NK-92 treated with Interleukin-12 subunit alpha and Interleukin-12 subunit beta, amount 100 ng/mL, for 24 hours (cell line): Measurements from ENCODE around the gene ICOSLG.
"Not testable (repeated sequence)": the region's sequence is repeated elsewhere in the genome, so short reads cannot be mapped to it uniquely, and the experiment has no call there.

ENCODE experiments used
- DNase-seq: peaks from one replicate; lab custom pipeline; 2025; lab: John Stamatoyannopoulos, UW

ICOSLG gene

DNA sequence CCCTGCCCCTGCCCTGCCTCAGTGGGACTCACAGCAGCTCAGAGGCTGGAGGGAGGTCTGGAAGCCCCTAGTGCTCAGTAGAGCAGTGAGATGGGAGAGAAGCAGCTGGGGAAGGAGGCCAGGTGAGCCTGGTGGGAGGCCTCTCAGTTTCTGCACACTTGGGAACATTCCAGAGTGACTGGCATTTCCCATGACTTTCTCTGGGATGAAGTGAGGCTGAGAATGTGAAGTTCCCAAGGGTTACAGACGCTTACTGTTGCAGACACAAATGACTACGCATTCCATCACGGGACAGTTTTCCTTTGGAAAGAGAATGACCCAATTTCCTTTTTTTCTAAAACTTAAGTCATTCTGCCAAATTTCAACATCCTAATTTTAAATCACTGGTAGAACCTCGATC is 59.2 kb downstream of the ICOSLG start:
- DNase-seq, result not testable (repeated sequence)

DNA sequence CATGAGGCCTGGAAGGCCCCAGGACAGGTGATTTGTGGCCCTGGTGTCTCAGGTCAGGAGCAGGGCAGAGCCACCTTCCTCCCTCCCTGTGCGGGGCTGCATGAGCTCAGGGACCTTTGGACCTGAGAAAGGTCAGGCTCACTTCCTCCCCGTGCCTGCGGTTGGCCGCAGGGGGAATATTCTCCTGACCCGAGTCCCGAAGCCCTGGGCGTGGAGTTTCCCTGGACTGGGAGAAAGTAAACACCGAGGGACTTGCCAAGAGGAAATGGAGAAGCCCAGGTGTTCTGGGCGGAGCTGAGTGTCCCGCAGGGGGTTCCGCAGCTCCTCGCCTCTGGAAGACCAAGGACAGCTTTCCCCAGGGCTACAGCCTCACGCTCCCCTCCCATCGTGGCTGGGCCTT is 64.6 kb downstream of the ICOSLG start:
- DNase-seq, result not testable (repeated sequence)

DNA sequence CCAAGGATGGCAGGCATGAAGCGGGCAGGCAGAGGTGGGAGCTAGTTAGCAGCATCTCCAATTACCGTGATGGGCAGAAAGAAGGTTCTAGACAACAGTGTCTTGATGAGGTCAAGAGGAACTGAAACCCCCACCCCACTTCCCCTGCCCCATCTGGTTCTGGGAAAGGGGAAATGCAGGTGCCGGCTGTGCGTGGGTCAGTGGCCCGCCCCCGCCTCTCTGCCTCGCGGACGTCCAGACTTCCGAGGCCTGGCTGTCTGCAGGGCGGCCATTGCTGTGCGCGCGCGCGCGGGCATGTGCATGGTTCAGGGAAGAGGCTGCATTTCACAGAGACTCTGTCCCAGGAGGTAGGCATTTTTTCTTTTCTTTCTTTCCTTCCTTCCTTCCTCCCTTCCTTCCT is 65.6 kb downstream of the ICOSLG start:
- DNase-seq, result not testable (repeated sequence)
